ENCODE results near the gene NCK2.

Gene NCK2

GRCh38 chr2:105783151-105783738 lies 38.5 kb downstream of the NCK2 start:
- H3K27me3 ChIP-seq (replicated peaks) = no peaks in the 10 kb centered on the region
- no peak for TF ChIP-seq CTCF (IDR thresholded peaks at IDR 0.05; ENCODE audit: low read depth, low read length, missing control alignments)
- no peak overlapping the region for H3K4me3 ChIP-seq (ENCODE audit: low read depth, low read length)
- H3K27ac ChIP-seq = no peak overlapping the region
- in situ Hi-C loops (cut with HindIII; ENCODE audit: low pct_ligation_motif_present, low sequenced_read_pairs) = no loop called here
- no peak for DNase-seq
- no peaks in the 10 kb centered on the region for H3K36me3 ChIP-seq (replicated peaks)

GRCh38 chr2:105783972-105784371 lies 39.3 kb downstream of the NCK2 start:
- Histone ChIP-seq H3K4me3 (ENCODE audit: low read depth, low read length) (no peak overlapping the region), H3K27ac (no peak overlapping the region), H3K27me3 (replicated peaks) (no peaks in the 10 kb centered on the region), H3K36me3 (replicated peaks) (no peaks in the 10 kb centered on the region)
- in situ Hi-C loops (cut with HindIII; ENCODE audit: low pct_ligation_motif_present, low sequenced_read_pairs) = no loop called here
- DNase-seq = no peak
- no peak for TF ChIP-seq CTCF (IDR thresholded peaks at IDR 0.05; ENCODE audit: low read depth, low read length, missing control alignments)

GRCh38 chr2:105784589-105784988 lies 39.9 kb downstream of the NCK2 start:
- Histone ChIP-seq H3K36me3 (replicated peaks) (no peaks in the 10 kb centered on the region), H3K4me3 (ENCODE audit: low read depth, low read length) (no peak overlapping the region), H3K27ac (no peak overlapping the region), H3K27me3 (replicated peaks) (no peaks in the 10 kb centered on the region)
- TF ChIP-seq CTCF (IDR thresholded peaks at IDR 0.05; ENCODE audit: low read depth, low read length, missing control alignments) = no peak
- no peak for DNase-seq
- in situ Hi-C loops (cut with HindIII; ENCODE audit: low pct_ligation_motif_present, low sequenced_read_pairs) = no loop called here

GRCh38 chr2:105785095-105785847 lies 40.6 kb downstream of the NCK2 start:
- H3K4me3 ChIP-seq (ENCODE audit: low read depth, low read length) = no peak overlapping the region
- H3K36me3 ChIP-seq (replicated peaks) = no peaks in the 10 kb centered on the region
- DNase-seq = no peak
- no peak for TF ChIP-seq CTCF (IDR thresholded peaks at IDR 0.05; ENCODE audit: low read depth, low read length, missing control alignments)
- in situ Hi-C loops (cut with HindIII; ENCODE audit: low pct_ligation_motif_present, low sequenced_read_pairs) = no loop called here
- no peaks in the 10 kb centered on the region for H3K27me3 ChIP-seq (replicated peaks)
- no peak overlapping the region for H3K27ac ChIP-seq

GRCh38 chr2:105786231-105787230 lies 41.8 kb downstream of the NCK2 start:
- H3K27ac ChIP-seq = no peak overlapping the region
- DNase-seq = no peak
- TF ChIP-seq CTCF (IDR thresholded peaks at IDR 0.05; ENCODE audit: low read depth, low read length, missing control alignments) = no peak
- in situ Hi-C loops (cut with HindIII; ENCODE audit: low pct_ligation_motif_present, low sequenced_read_pairs) = no loop called here
- H3K27me3 ChIP-seq (replicated peaks) = no peaks in the 10 kb centered on the region
- no peak overlapping the region for H3K4me3 ChIP-seq (ENCODE audit: low read depth, low read length)
- no peaks in the 10 kb centered on the region for H3K36me3 ChIP-seq (replicated peaks)

Data from brain microvascular endothelial cell (primary cell).